RWPE2 (cell line): Measurements from ENCODE around the gene CHMP5.

Experiments used
- ATAC-seq: fragments of 200-7000 bp; cut with Tn5 transposase; 3 replicates; pipeline ENCODE4 v1.9.1; 2021; ENCODE audit warnings: low read depth
- DNase-seq: peaks from one replicate; pipeline ENCODE4 v3.0.0-alpha.2; 2020; ENCODE audit warnings: low spot score
- H3K27ac ChIP-seq: fragments of 450-650 bp; 2 replicates; pipeline ENCODE4 v1.5.1; 2017; ENCODE audit warnings: mild to moderate bottlenecking; ENCODE audit not compliant: poor library complexity, severe bottlenecking
- H3K27me3 ChIP-seq: fragments of 250-450 bp; sonication (Bioruptor Pico); 2 replicates; pipeline ENCODE4 v1.5.1; 2021; ENCODE audit warnings: mild to moderate bottlenecking, moderate library complexity; ENCODE audit not compliant: insufficient read depth, poor library complexity, severe bottlenecking
- H3K36me3 ChIP-seq: fragments of 250-450 bp; sonication (Bioruptor Pico); 2 replicates; pipeline ENCODE4 v1.5.1; 2020; ENCODE audit warnings: low read depth, mild to moderate bottlenecking, moderate library complexity
- H3K4me1 ChIP-seq: fragments of 250-450 bp; sonication (Bioruptor Pico); 2 replicates; pipeline ENCODE4 v1.5.1; 2021; ENCODE audit warnings: mild to moderate bottlenecking, moderate library complexity; ENCODE audit not compliant: insufficient read depth, poor library complexity, severe bottlenecking
- H3K4me3 ChIP-seq: fragments of 250-450 bp; sonication (Bioruptor Pico); 2 replicates; pipeline ENCODE4 v1.5.1; 2021; ENCODE audit warnings: mild to moderate bottlenecking, moderate library complexity; ENCODE audit not compliant: severe bottlenecking
- H3K9me3 ChIP-seq: fragments of 250-450 bp; sonication (Bioruptor Pico); 2 replicates; pipeline ENCODE4 v1.5.1; 2021; ENCODE audit warnings: mild to moderate bottlenecking, moderate library complexity; ENCODE audit not compliant: severe bottlenecking
- CTCF ChIP-seq: fragments of 450-650 bp; IDR thresholded peaks from one replicate; pipeline ENCODE4 v1.5.1; 2017; ENCODE audit warnings: mild to moderate bottlenecking, moderate library complexity; ENCODE audit not compliant: poor library complexity, severe bottlenecking

CHMP5 gene

DNA sequence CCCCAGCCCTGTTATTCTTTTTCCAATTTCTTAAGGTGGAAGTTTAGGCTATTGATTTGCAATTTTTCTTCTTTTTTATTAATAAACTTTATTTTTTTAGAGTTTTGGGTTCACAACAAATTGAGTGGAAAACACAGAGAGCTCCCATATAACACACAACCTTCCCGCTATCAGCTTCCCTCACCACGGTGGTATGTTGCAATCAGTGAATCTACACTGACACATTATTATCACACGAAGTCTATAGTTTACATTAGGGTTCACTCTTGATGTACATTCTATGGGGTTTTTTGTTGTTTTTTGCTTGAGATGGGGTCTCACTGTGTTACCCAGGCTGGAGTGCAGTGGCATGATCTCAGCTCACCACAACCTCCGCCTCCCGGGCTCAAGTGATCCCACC, 20.7 kb downstream of the CHMP5 start:
- no peaks in the 10 kb centered on the region for H3K27me3 ChIP-seq
- H3K4me1 ChIP-seq: no peaks in the 10 kb centered on the region
- peaks cover 19% of the 10 kb centered on the region for H3K36me3 ChIP-seq
- ATAC-seq (no peak), DNase-seq (no peak)
- H3K27ac ChIP-seq: no peak overlapping the region
- no peak overlapping the region for H3K4me3 ChIP-seq
- no peaks in the 10 kb centered on the region for H3K9me3 ChIP-seq
- TF ChIP-seq CTCF: no peak

DNA sequence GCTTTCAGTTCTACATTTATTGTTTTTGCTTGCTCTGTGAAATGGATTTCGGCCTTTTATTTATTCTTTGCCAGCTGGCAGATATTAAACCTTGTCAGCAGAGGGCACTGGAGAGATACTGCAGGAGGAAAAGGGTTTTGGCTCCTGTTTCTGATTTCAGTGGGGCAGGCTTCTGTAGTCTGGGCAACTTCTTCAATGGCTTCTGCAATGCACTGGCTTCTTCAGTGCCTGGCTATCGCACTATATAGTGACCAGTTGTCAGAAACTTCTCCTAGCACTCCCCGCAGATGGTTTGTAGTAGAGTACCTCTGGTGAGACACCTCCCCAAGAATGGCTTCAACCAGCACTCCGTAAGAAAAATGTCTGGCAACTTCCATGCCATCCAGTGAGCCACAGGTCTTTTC, 22.2 kb downstream of the CHMP5 start:
- H3K27ac ChIP-seq: no peak overlapping the region
- DNase-seq (no peak), ATAC-seq (no peak)
- peak; percentile 92 for TF ChIP-seq CTCF
- H3K27me3 ChIP-seq: no peaks in the 10 kb centered on the region
- H3K9me3 ChIP-seq: no peaks in the 10 kb centered on the region
- H3K36me3 ChIP-seq: peaks cover 13% of the 10 kb centered on the region
- no peaks in the 10 kb centered on the region for H3K4me1 ChIP-seq
- no peak overlapping the region for H3K4me3 ChIP-seq

GRCh38 chr9:33288235-33288634, 23.4 kb downstream of the CHMP5 start:
- Histone ChIP-seq H3K36me3 (peaks cover 25% of the 10 kb centered on the region), H3K27ac (no peak overlapping the region), H3K4me1 (no peaks in the 10 kb centered on the region), H3K9me3 (no peaks in the 10 kb centered on the region), H3K4me3 (no peak overlapping the region), H3K27me3 (no peaks in the 10 kb centered on the region)
- no peak for TF ChIP-seq CTCF
- no peak for DNase-seq
- no peak for ATAC-seq

GRCh38 chr9:33288828-33289483, 24.1 kb downstream of the CHMP5 start:
- no peaks in the 10 kb centered on the region for H3K4me1 ChIP-seq
- ATAC-seq (no peak), DNase-seq (no peak)
- H3K4me3 ChIP-seq: no peak overlapping the region
- peak overlapping the region; percentile 88 for H3K27ac ChIP-seq
- H3K36me3 ChIP-seq: peaks cover 32% of the 10 kb centered on the region
- no peaks in the 10 kb centered on the region for H3K9me3 ChIP-seq
- no peak for TF ChIP-seq CTCF
- no peaks in the 10 kb centered on the region for H3K27me3 ChIP-seq

DNA sequence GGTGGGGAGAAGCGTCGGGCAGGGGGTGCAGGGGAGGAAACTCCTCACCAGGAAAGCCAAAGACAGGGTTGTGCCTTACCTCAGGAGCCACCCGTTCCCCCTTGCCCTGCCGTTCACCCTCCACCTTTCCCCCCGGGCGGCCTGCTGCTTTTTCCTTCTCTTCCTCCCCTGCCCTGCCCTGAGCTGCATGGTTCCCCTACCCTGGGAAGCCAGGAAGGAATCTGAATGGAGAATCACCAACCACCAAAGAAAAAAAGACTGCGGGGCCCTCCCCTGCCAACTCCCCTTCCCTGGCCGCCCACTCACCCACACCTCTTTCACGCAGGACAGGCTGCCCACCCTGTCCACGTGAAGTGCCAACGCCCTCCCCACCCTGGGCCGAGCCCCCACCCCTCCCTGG, 24.6 kb downstream of the CHMP5 start:
- peak overlapping the region; percentile 67 for H3K4me3 ChIP-seq
- H3K9me3 ChIP-seq: no peaks in the 10 kb centered on the region
- DNase-seq (no peak), ATAC-seq (no peak)
- H3K27ac ChIP-seq: peak overlapping the region; percentile 88
- no peaks in the 10 kb centered on the region for H3K27me3 ChIP-seq
- peaks cover 37% of the 10 kb centered on the region for H3K36me3 ChIP-seq
- TF ChIP-seq CTCF: no peak
- H3K4me1 ChIP-seq: no peaks in the 10 kb centered on the region
